IMR-90 (cell line): Measurements from ENCODE around the gene KLHL20.

Experiments used
- CTCF ChIP-seq: conservative IDR thresholded peaks from 2 replicates; pipeline ENCODE4 v1.5.1; 2012; ENCODE audit warnings: mild to moderate bottlenecking, low read depth, low read length, improper control_type of control experiment
- MAZ ChIP-seq: IDR thresholded peaks from 2 replicates; pipeline ENCODE4 v1.6.1; 2012; ENCODE audit warnings: low read depth, mild to moderate bottlenecking, low read length, improper control_type of control experiment, moderate library complexity, borderline replicate concordance
- NFE2L2 ChIP-seq: fragments of 150-350 bp; IDR thresholded peaks from 2 replicates; pipeline ENCODE4 v1.6.1; 2016; ENCODE audit warnings: low read depth, mild to moderate bottlenecking, low read length

GRCh38 chr1:173749137-173749536, 34.4 kb downstream of the KLHL20 start:
- TF ChIP-seq CTCF = no peak
- TF ChIP-seq MAZ = no peak
- TF ChIP-seq NFE2L2 = no peak
